Measurements from ENCODE around the gene TLE5.

TLE5 gene

GRCh38 chr19:3049089-3049488 lies 13.2 kb downstream of the TLE5 start:
- POLR2A ChIA-PET, result no interaction called here
- DNase-seq (ENCODE audit: low read depth, low spot score), result no peak
- TF ChIP-seq, protein P1, sequence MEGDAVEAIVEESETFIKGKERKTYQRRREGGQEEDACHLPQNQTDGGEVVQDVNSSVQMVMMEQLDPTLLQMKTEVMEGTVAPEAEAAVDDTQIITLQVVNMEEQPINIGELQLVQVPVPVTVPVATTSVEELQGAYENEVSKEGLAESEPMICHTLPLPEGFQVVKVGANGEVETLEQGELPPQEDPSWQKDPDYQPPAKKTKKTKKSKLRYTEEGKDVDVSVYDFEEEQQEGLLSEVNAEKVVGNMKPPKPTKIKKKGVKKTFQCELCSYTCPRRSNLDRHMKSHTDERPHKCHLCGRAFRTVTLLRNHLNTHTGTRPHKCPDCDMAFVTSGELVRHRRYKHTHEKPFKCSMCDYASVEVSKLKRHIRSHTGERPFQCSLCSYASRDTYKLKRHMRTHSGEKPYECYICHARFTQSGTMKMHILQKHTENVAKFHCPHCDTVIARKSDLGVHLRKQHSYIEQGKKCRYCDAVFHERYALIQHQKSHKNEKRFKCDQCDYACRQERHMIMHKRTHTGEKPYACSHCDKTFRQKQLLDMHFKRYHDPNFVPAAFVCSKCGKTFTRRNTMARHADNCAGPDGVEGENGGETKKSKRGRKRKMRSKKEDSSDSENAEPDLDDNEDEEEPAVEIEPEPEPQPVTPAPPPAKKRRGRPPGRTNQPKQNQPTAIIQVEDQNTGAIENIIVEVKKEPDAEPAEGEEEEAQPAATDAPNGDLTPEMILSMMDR (IDR thresholded peaks at IDR 0.05; ENCODE audit: insufficient read depth, low read length, missing control alignments), result no peak
- CTCF ChIA-PET, result interaction anchor here (1.5 kb wide), 1 partner anchor 27 kb away, joined by 3 read pairs; no protein-coding TSS in a partner anchor
- H3K4me3 ChIP-seq (ENCODE audit: low read depth, low read length), result no peak overlapping the region

DNA sequence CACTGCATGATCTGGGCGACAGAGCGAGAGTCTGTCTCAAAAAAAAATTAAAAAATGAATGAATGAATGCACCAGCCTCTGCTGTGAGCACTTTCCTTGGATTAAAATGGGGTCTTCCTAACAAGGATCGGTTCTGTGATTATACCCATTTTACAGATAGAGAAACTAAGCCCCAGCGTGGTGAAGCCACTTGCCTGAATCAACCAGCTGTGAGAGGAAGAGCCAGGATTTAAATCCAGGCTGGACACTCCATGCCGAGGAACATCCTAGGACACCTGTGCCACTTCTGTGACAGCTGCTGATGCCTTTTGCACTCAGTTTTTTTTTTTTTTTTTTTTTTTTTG lies 14.1 kb downstream of the TLE5 start:
- ChIA-PET CTCF (no interaction called here), POLR2A (no interaction called here)
- H3K4me3 ChIP-seq (ENCODE audit: low read depth, low read length), result no peak overlapping the region
- TF ChIP-seq, protein P1 (IDR thresholded peaks at IDR 0.05; ENCODE audit: insufficient read depth, low read length, missing control alignments), result no peak
- no peak for DNase-seq (ENCODE audit: low read depth, low spot score)

DNA sequence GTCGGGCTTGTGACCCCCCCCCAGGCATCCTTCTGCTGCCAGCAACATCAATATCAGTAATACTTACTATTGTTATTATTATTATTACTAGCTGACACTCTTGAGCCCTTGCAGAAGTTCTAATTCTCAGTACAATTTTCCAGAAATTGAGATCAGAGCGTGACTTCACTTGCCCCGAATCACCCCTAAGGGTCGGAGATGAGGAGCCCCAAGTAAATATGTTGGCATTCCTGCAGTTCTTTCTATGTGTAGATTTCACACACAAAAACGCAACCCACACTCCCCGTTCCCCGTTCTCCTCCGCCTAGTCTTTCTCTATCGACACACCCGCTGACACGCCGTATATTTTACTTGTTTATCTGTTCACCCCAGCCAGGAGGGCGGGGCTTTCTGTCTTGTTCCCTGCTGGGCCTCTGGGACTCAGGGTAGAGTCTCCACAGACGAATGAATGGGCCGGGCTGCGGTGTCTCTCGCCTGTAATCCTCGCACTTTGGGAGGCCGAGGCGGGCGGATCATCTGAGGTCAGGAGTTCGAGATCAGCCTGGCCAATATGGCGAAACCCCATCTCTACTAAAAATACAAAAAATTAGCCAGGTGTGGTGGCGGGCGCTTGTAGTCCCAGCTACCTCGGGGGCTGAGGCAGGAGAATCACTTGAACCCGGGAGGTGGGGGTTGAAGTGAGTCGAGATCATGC lies 14.7 kb downstream of the TLE5 start:
- DNase-seq (ENCODE audit: low read depth, low spot score), result no peak
- POLR2A ChIA-PET, result no interaction called here
- CTCF ChIA-PET, result no interaction called here
- peak overlapping the region; percentile 30 for H3K4me3 ChIP-seq (ENCODE audit: low read depth, low read length)
- TF ChIP-seq, protein P1 (IDR thresholded peaks at IDR 0.05; ENCODE audit: insufficient read depth, low read length, missing control alignments), result no peak

- POLR2A ChIA-PET, result interaction anchor here (0.7 kb wide), 1 partner anchor 11 kb away, joined by 3 read pairs; no protein-coding TSS in a partner anchor
- CTCF ChIA-PET, result no interaction called here
- TF ChIP-seq, protein P1 (IDR thresholded peaks at IDR 0.05; ENCODE audit: insufficient read depth, low read length, missing control alignments), result no peak
- H3K4me3 ChIP-seq (ENCODE audit: low read depth, low read length), result peak overlapping the region; percentile 30
- no peak for DNase-seq (ENCODE audit: low read depth, low spot score)
These were observed 15.4 kb downstream of the TLE5 start for GRCh38 chr19:3046698-3047495.

DNA sequence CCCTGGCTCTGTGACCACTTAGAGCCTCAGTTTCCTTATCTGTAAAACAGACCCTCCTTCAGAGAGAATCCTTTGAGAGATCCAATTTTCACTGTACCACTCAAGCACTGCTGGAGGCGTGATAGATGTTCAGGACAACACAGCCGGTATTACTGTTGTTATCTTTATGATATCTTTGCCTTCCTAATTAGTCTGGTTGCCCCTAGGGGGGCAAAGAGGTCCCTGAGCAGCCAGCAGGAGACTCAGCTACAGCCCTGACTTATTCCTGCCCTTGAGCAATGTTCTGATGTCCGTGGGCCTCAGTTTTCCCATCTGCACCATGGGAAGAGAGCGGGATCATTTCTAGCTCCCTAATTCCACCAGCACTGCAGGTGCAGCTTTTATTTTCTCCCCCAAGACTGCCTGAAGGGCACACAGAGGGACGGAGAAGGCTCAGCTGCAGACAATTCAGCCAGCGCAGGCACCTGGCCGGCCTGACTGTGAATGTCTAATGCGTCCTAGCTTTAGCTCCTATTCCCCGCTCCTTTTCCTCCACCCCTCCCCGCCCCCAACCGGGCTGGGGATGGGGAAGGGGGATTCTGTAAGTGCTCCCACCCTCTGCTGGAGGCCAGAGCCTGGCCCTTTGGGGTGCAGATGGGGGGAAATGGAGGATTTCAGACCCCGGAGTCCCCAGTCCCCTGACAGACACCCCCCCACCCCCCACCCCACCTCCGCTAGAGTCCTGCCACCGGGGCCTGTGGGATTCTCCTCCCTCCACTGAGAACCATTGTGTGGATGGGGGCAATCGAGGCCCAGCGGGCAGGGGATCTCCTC lies 16.2 kb downstream of the TLE5 start:
- ChIA-PET POLR2A (interaction anchor here (0.7 kb wide), 1 partner anchor 12 kb away, joined by 3 read pairs; no protein-coding TSS in a partner anchor), CTCF (no interaction called here)
- H3K4me3 ChIP-seq (ENCODE audit: low read depth, low read length), result no peak overlapping the region
- TF ChIP-seq, protein P1 (IDR thresholded peaks at IDR 0.05; ENCODE audit: insufficient read depth, low read length, missing control alignments), result no peak
- no peak for DNase-seq (ENCODE audit: low read depth, low spot score)

GRCh38 chr19:3045191-3045590 lies 17.1 kb downstream of the TLE5 start:
- no peak for DNase-seq (ENCODE audit: low read depth, low spot score)
- POLR2A ChIA-PET, result no interaction called here
- CTCF ChIA-PET, result interaction anchor here (0.7 kb wide), 1 partner anchor 94 kb away, joined by 3 read pairs; no protein-coding TSS in a partner anchor
- no peak overlapping the region for H3K4me3 ChIP-seq (ENCODE audit: low read depth, low read length)
- TF ChIP-seq, protein P1 (IDR thresholded peaks at IDR 0.05; ENCODE audit: insufficient read depth, low read length, missing control alignments), result no peak

Data from AG04449 (cell line).